HG02884 (cell line): Measurements from ENCODE around the gene SEC24C.
"Not testable (repeated sequence)": the region's sequence is repeated elsewhere in the genome, so short reads cannot be mapped to it uniquely, and the experiment has no call there.

Experiments used
- ATAC-seq: cut with Tn5 transposase; IDR thresholded peaks from one replicate; pipeline ENCODE4 v1.9.1; 2021; ENCODE audit warnings: mild to moderate bottlenecking, moderate library complexity; ENCODE audit not compliant: unreplicated experiment

The SEC24C gene

DNA sequence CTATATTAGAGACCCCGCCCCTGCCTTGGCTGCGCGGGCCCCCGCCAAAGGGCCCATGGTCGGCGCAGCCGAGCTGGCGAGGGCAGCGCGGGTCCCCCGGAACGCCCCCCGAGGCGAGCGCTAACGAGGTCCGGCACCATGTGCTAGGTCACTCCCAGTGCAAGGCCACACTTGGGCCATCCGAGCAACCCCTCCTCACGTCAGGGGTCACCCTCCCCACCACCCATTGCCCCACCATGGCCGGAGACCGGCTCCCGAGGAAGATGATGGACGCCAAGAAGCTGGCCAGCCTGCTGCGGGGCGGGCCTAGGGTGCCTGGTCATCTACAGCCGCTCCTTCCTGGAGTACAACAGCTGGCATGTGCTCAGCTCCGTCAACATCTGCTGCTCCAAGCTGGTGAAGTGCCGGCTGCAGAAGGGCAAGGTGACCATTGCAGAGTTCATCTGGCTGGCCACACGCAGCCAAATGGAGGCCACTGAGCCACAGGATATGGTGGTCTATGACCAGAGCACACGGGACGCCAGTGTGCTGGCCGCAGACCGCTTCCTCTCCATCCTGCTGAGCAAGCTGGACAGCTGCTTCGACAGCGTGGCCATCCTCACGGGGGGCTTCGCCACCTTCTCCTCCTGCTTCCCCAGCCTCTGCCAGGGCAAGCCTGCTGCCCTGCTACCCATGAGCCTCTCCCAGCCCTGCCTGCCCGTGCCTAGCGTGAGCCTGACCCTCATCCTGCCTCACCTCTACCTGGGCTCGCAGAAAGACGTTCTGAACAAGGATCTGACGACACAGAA lies 12.4 kb upstream of the SEC24C start:
- no peak for ATAC-seq

DNA sequence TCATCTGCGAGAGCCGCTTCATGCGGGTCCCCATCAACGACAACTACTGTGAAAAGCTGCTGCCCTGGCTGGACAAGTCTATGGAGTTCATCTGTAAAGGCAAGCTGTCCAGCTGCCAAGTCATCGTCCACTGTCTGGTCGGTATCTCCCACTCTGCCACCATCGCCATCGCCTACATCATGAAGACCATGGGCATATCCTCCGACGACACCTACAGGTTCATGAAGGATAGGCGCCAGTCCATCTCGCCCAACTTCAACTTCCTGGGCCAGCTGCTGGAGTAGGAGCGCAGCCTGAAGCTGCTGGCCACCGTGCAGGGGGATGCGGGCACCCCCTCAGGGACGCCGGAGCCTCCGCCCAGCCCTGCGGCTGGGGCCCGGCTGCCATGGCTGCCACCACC lies 11.7 kb upstream of the SEC24C start:
- ATAC-seq = no peak

DNA sequence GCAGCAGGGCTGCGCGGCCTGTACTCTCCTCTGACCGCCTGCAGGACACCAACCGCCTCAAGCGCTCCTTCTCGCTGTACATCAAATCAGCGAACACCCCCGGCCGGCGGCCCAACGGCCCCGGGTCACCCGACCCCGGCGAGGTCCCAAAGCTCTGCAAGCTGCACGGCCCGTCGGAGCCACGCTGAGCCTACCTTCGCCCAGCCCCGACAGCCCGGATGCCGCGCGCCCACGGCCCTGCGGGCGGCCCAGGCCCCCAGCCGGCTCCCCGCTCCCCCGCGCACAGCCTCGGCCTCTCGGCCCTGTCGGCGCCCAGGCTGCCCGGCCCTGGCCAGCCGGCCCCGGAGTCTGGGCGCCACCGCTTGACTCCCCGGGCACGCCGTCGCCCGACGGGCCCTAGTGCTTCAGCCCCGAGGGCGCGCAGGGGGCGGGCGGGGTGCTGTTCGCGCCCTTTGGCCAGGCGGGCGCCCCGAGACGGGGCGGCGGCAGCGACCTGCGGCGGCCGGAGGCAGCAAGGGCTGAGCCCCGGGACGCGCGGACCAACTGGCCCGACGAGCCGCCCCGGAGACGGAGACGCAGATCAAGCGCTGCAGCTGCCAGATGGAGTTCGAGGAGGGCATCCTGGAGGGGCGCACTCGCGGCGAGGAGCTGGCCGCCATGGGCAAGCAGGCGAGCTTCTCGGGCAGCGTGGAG lies 11.1 kb upstream of the SEC24C start:
- ATAC-seq = no peak

DNA sequence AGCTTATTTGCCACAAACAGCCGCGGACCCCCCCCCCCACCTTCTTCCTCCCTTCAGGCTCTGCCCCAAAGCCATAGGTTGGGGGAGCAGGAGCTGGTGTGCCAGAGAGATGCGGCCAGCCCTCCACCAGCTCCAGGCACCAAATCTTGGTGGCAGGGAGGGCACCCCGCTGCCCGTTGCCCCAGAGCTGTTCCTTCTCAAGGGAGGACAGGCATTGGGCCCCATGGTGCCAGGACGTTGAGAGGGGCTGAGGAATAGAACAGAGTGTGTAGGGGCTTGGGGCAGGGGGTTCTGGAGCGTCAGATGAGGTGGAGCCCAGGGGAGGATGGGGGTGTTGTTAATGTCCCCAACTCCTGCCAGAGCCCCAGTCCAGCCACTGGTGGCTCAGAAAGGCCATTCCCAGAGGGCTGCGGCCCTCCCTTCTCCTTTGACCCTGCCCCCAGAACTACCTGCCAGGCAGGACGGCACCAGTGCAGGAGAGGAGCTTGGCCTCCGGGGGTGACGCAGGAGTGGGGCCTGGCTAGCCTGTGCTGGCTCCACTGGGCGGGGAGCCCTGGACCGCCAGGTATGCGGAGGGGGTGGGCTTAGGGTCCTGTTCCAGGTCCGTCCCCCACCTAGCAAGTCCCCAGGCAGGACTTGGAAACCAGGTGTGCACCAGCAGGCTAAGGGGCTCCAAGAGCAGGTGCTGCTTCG lies 10.0 kb upstream of the SEC24C start:
- ATAC-seq = no peak

DNA sequence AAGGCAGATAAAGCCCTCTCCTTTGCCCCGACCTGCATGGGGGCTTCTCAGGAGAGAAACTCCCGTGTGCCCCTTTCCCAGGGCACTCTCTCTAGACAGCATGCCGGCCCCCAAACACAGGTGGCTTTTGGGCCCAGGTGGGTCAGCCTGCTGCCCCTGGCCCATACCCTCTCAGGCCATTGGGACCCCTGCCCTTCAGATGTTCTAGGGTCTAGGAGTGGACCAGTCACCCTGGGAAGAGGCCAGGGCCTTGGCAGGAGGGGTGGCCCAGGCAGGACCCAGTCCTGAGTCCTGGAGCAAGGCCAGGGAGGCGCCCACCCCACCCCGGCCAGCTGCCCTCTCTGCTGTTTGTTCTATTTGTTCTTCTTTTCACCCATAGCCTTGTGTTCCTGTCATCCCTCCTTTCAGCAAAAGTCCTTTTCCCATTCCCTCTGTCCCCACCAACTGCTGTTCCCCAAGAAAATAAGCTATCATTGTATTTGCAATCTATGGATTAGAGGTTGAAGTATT lies 9.3 kb upstream of the SEC24C start:
- no peak for ATAC-seq

DNA sequence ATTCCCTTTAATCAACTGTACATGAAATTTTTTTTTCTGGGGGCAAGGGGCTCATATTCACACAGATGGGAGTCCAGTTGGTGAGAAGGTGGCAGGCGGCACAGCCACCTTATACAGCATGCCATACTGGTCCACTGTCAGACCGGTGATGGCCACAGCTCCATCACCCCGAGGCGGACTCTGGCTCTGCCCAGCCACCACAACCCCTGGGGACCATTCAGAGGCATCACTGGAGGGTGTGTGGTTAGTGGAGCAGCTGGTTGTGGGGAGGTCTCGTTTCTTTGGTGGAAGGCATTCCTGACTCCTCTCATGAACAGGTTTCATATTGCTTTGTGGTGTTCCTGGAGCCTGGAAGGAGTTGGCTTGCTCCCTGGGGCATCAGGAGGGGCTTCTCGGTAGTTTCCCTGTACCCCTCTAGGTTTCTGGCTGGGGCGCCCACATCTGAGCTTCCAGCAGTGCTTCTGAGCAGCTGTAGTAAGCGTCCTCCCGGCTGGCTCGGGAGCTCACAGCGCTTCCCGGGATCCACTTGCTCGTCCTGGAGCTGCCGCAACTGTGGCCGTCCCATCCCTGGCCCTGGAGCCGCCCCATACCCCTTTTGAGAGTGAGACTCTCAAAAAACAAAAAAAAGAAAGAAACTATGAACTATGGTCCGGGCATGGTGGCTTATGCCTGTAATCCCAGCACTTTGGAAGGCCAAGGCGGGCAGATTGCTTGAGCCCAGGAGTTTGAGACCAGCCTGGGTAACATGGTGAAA lies 3.5 kb upstream of the SEC24C start:
- ATAC-seq = not testable (repeated sequence)

- no peak for ATAC-seq
These were observed 1.8 kb upstream of the SEC24C start for GRCh38 chr10:73742454-73742734.

DNA sequence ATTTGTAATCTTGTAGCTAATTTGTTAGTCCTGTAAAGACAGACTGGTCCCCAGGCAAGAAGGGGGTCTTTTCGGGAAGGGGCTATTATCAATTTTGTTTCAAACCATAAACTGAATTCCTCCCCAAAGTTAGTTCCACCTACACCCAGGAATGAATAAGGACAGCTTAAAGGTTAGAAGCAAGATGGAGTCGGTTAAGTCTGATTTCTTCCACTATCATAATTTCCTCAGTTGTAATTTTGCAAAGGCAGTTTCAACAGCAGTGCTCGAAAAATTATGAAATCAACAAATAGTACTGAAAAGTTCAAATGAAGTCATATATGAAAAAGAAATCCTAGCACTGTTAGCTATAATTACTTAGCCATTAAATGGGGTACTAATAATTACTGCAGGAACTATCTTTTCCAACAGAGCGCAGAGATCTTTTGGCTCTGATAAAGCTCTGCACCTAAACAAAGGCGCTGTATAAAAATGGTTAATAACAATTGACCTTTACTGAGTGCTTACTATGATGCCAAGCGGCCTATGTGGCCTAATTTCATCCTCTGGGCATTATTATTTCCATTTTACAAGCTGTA lies 756 bp upstream of the SEC24C start:
- ATAC-seq = no peak

DNA sequence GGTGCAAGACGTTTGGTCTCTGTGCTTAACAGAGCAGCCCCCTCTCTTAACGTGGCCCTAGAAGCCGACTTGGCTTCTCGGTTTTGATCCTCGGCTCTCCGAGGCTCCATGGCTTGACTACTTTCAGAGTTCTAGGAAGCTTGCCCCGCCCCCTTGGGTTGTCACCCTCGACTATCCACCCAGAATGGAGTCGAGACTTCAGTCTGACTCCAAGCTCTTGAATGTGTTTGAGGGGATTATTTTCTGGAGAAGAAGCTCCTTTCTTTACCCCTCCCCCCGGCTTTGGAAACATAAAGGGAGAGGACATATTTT lies 448 bp downstream of the SEC24C start:
- ATAC-seq = peak; percentile 29

GRCh38 chr10:73746721-73747120 lies 2.5 kb downstream of the SEC24C start:
- ATAC-seq = no peak

GRCh38 chr10:73750819-73751218 lies 6.6 kb downstream of the SEC24C start:
- no peak for ATAC-seq

- no peak for ATAC-seq
These were observed 12.0 kb downstream of the SEC24C start for GRCh38 chr10:73756183-73756582.

- no peak for ATAC-seq
These were observed 14.7 kb downstream of the SEC24C start for GRCh38 chr10:73758704-73759511.

GRCh38 chr10:73759512-73760115 lies 15.4 kb downstream of the SEC24C start:
- ATAC-seq = no peak

- no peak for ATAC-seq
These were observed 17.6 kb downstream of the SEC24C start for GRCh38 chr10:73761781-73762180.

- no peak for ATAC-seq
These were observed 18.7 kb downstream of the SEC24C start for GRCh38 chr10:73762915-73763314.

DNA sequence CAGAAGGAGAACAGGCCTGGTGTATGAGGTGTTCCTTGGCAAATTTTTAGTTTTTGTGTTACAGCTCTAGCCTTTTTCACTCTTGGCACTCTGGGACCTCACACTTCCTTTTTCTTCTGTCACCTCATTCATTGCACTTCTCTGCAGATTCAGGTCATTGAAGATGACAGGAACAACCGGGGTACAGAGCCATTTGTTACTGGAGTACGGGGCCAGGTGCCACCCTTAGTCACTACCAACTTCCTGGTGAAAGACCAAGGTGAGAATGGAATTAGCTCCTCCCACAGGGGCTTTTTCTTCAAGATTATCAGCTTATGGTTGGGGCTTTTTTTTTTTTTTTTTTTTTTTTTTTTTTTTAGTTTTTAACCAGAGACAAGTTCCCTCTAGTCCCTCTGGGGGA lies 19.2 kb downstream of the SEC24C start:
- ATAC-seq = no peak

GRCh38 chr10:73765066-73765465 lies 20.9 kb downstream of the SEC24C start:
- ATAC-seq = no peak

DNA sequence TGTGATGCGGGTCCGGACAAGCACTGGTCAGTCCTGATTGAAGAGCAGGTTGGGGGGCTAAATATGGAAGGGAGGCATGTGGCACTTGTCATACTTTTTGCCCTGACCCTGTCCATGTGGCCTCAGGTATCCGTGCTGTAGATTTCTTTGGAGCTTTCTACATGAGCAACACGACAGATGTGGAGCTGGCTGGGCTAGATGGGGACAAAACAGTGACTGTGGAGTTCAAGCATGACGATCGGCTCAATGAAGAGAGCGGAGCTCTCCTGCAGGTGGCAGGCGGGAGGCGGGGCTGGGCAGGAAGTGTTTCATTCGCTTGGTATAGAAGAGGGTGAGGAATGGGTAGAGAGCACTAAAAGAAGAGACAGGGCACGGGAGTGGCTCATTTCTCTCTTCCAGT lies 24.7 kb downstream of the SEC24C start:
- ATAC-seq = no peak

GRCh38 chr10:73769396-73769795 lies 25.2 kb downstream of the SEC24C start:
- no peak for ATAC-seq
